Eye (tissue), 1 donor: ENCODE data around the gene CCDC83.
"Not testable (repeated sequence)": the region's sequence is repeated elsewhere in the genome, so short reads cannot be mapped to it uniquely, and the experiment has no call there.

Source experiments
- DNase-seq: peaks from one replicate; pipeline ENCODE4 v3.0.0-alpha.2; 2015

CCDC83 gene

DNA sequence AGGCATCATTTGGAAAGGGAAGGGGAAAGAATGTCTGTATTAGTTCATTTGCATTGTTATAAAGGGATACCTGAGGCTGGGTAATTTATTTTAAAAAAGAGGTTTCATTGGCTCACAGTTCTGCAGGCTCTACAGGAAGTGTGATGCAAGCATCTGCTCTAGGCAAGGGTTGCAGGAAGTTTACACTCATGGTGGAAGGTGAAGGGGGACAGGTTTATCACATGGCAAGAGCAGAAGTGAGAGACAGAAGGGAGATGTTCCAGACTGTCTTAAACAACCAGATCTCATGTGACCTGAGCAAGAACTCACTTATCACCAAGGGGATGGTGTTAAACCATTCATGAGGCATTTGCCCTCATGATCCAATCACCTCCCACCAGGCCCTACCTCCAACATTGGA, 90.6 kb downstream of the CCDC83 start:
- DNase-seq = no peak

DNA sequence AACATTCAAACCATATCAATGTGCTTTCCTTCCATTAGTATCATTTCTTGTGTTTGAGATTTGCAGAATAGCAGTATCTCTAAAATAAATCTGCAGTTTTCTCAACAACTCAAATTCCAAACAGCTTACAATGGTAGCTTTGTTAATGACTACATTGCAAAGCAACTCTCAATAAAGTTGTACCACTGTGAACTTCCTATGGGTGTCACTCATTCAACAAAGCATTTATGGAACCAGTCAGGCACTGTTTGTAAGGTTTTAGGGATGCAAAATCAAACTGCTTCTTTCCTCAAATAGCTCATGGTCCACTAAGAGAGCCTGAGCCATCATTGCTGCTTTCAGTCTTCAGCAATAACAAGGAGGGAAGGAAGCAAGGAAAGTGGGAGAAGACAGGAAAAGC, 91.0 kb downstream of the CCDC83 start:
- no peak for DNase-seq

DNA sequence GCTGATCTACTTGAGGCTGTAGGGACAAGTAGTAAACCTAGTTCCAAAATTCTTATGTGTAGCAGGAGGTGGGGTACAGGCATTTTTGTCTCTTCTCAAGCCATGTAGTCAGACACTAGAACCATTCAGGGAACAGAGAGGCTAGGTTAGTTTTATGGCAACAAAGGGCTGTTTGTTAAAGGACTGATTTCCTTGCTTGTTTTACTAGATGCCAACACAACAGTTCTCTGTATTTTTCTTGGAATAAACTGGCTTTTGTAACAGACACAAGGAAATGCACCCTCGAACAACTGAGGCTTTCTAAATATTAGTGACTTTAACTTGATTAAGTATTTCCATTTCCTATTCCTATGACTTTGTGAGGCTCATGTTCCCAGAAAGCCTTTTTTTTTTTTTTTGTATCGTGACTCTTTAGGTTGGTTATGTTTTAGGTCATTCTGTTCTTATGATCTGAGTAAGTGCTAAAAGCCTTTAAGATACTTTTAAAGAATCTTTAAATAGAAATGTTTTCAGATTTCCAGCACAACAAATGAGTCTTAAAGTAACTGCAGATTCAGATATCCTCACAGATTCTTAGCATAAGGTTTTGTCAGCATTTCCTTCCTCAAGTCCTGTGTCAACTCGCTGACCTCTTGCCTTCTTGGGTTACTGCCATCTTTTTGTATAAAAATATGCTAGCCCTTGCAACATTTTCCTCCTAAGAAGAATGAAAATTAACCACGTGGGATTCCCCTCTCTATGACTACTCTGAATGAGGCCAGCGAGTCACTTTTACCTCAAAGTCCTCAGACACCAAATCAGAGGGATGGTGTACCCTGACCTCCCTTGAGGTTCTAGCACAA, 92.5 kb downstream of the CCDC83 start:
- DNase-seq = no peak

DNA sequence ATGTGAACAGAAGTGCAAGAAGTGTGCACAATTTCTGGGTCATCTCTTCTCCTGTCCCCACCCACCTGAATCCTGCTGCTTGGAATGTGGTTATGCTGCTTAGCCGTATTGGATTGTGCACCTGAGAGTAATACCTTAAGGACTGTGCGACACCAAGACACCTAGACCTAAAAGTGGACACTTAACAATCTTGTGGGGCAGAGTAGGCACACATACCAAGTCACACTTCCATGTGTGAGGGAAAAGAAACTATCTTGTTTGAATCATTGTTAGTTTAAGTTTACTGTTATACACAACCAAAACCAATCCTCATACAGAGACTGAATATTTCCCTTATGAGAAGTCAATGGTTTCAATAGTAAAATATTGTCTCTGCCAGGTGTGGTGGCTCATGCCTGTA, 93.7 kb downstream of the CCDC83 start:
- no peak for DNase-seq

DNA sequence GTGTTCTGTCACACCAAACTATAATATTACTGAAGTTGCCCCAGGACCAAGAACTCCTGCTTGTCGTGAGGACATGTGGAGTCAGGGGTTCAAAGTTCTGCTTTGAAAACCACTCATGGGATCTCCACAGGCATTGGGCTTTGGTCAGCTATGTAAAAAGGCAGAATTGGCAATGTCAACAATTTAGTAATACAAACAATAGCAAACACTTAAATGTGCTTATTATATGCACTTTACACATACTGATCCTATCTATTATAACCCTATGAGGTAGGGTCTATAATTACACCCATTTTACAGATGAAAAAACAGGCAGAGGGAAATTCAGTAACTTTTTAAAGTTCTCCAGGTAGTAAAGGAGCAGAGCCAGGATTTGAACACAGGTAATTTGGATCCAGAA, 94.6 kb downstream of the CCDC83 start:
- no peak for DNase-seq

DNA sequence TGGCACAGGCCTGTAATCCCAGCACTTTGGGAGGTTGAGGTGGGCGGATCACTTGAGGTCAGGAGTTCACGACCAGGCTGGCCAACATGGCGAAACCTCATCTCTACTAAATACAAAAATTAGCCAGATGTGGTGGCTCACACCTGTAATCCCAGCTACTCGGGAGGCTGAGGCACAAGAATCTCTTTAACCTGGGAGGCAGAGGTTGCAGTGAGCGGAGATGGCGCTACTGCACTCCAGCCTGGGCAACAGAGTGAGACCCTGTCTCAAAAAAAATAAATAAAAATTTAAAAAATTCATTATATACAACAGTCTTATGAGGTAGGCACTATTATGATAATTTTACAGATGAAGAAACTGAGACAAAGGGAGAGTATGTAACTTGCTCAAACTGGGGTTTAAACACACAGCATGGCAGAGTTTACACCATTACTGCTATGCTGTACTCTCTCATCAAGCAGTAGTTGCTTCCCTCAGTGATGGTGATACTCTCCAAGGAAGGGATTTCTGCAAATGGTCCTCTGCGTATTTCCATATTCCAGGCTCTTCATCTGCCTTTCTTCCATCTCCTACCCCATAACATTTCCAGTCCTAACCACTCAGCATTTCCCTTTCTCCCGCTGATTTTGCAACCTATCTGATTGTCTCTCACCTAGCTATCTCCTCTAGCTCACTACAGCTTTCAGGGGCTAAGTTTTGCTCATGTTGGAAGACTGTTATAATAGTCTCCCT, 95.3 kb downstream of the CCDC83 start:
- DNase-seq = no peak

DNA sequence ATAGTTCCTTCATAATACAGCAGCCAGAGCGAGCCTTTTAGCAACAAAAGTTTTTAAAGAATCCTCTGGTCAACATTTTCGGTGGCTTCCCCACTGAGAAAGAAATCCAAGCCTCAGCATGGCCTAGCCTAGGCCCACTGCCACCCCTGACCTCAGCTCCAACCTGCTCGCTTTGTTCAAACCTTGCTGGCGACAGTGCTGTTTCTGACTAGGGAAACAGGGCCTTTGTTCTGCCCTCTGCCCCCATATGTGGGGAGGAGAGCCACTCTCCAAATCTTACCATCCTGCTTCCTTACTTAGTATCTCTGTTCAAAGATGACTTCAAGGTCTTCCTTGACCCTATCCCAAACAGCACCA, 95.8 kb downstream of the CCDC83 start:
- DNase-seq = no peak

DNA sequence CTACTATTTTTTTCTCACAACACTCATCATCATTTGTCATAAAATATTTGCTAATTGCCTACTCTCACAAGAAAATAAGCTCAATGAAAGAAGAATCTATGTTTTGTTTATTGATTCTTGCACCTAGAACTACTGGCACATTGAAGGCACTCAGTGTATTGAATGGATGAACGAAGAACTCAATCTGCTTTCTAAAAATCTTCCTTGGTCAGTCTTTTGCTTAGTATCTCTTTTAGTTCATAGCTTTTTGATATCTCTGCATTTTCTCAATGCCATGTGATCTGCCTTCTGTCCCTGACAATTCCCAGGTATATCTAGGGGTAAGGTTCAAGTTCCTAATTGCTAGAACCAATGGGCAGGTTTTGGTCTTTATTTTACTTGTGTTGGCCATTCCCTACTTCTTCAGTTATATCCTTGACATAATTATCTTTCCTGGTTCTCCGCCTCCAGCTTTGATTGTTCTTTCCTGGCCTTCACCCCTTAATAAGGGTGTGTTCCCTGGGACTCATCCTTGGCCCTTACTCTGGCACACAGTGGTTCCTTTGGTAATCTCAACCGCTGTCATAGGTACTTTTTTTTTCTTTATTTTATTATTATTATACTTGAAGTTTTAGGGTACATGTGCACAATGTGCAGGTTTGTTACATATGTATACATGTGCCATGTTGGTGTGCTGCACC, 96.4 kb downstream of the CCDC83 start:
- no peak for DNase-seq

DNA sequence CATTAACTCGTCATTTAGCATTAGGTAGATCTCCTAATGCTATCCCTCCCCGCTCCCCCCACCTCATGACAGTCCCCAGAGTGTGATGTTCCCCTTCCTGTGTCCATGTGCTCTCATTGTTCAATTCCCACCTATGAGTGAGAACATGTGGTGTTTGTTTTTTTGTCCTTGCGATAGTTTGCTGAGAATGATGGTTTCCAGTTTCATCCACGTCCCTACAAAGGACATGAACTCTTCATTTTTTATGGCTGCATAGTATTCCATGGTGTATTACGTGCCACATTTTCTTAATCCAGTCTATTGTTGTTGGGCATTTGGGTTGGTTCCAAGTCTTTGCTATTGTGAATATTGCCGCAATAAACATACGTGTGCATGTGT, 96.9 kb downstream of the CCDC83 start:
- not testable (repeated sequence) for DNase-seq

DNA sequence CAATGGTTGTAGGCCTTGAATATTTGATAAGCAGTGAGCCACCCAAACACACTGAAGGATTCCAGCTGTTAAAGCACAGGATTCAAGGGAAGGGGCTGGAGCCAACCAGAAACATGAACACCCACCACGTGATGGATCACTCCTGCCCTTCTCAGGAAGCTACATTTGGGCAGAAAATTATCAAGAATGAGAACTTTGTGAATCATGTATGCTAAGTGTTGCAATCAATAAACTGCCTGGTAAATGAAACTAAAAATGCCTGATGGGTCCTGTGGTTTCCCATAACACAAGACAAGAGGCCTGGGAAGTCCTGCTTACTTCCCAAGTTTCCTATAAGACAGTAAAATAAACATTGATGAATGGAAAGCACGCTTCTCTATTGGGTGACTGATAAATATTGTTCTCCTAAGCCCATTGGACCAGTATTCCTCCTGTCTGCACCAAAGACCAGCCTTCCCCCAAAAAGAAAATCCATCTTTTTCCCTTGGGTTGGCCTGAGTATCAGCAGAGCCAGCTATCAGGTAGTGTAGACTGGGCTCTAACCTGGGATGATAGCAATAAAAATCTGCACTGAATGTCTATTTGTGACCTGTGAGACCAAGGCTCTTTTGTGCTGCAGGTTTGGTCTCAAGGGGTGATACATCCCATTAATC, 98.4 kb downstream of the CCDC83 start:
- no peak for DNase-seq

DNA sequence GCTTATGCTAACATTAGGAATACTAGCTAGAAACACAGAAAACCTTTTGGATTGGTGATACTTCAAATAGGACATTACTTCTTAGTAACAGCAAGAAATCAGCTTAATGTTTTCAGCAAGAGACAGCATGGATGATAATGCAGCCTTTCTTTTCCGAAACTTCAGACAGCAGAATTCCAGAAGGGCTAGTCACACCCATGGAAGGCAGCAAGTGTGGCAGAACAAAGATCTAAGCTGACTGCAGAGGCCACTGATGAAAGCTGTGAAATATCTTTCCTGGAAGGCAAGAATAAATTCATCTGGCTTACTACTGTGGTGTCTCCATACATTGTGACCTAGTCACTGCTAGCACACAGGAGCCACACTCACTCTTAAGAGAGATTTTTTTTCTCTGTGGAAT, 100.3 kb downstream of the CCDC83 start:
- DNase-seq = no peak

DNA sequence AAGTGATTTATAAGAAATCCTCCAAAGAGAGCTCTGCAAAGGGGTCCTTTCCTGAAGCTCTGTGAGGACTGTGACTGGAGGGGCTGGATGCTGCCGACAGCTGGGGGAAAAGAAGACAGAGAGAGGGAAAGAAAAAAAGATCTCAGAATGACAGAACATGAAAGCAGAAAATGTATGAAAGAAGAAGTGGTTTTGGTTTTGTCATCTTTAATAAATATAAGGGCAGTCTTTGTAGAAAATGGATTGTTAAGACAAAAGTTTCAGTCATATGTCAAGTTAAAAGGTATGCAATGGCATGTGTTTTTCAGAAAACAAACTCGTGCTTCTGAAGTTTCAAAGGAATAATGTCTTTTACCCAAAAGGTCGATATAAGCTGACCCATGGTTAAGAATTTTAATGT, 105.5 kb downstream of the CCDC83 start:
- no peak for DNase-seq

DNA sequence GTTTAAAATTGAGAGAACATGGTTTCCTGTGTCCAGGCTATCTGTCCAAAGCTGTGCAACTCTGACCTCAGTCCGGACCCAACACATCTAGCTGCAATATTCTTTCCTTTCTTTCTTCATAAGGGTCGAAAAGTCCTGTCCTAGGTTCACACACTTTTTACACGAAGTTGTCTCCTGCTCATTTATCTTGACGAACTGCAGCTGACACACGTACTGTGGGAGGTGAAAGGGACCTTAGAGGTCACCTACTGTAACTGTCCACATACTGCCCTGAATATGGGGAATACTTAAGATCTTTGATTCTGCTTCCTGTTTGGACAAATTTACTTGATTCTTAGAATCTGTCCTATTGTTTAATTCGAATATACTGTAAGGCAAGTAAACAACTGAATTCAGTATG, 105.9 kb downstream of the CCDC83 start:
- no peak for DNase-seq

DNA sequence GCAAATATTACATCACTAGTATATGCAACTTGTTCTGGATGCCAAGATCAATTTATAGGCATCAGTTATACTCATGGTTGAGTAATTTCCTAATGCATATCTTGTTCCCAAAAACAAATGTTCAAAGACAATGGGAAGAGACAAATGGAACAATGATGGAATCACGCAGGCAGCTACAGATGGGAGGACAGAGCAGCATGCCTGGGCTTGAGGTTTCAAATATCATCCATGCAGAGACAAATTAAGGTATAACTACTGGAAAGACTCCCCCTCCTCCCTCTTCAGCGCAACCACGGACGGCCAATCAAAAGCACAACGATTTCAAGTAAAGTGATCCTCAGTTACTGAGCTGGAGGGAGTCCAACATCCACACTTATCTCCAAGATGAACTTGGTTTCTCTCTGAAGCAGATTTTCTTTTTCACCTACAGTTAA, 106.8 kb downstream of the CCDC83 start:
- peak; percentile 24 for DNase-seq

DNA sequence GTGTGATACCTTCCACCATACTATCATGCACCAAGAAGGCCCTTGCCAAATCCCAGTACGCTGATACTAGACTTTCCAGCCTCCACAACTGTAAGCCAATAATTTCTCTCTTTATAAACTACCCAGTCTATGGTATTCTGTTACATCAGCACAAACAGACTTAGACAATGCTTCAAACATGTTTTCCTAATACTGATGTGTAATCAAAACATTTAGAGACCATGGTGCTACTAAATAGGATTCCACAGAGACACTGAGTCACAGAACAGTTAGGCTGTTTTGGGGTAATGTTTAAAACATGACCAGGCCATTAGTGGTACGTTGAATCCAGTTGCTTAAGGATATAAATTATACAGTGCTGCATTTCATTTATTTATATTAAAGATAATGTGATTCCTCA, 110.0 kb downstream of the CCDC83 start:
- DNase-seq = no peak

DNA sequence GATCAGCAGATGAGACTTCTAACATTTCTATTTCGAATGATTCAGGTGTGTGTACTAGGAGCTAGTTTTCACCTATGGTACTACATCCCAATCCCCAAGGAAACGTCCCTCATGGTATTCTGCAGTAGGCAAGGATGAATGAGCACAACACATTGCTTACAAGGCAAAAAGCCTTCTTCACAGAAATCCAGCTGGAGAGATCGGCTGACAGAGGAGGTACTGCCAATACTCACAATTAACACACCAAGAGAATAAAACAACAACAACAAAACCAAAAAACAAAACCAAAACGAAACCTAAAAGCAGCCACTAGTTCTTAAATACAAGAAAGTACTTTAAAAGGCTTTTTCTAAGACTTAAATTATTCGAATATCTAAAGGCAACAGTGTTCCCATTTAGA, 112.3 kb downstream of the CCDC83 start:
- DNase-seq = no peak
